Embryonic facial prominence (tissue), 1 donor: ENCODE data around the gene CHL1.
"Not testable (repeated sequence)": the region's sequence is repeated elsewhere in the genome, so short reads cannot be mapped to it uniquely, and the experiment has no call there.

Experiments
- DNase-seq: peaks from one replicate; pipeline ENCODE4 v3.0.0-alpha.2; 2016; ENCODE audit errors: extremely low spot score

The CHL1 gene

GRCh38 chr3:331881-332280 is 135.3 kb downstream of the CHL1 start:
- DNase-seq: no peak

GRCh38 chr3:332701-333100 is 136.1 kb downstream of the CHL1 start:
- DNase-seq: no peak

DNA sequence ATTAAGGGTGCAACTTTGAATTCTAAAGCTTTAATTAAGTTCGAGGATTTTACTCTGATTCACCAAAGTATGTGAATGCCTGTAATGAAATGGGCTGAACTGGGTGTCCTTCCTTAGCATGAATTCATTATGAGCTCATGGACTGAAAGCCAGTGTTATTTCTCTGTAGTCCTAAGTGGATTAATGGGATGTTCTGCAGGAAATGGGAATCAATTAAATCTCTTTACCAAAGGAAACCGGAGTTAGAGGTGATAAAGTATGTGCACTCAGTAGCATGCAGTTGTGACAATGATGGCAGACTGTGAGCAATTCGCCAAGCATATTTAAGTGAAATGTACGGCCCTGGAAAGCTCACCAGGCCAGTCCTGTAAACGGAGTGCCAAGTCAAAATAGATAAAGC is 138.7 kb downstream of the CHL1 start:
- no peak for DNase-seq

- no peak for DNase-seq
These were observed 142.8 kb downstream of the CHL1 start for GRCh38 chr3:339351-339750.

GRCh38 chr3:341998-342397 is 145.4 kb downstream of the CHL1 start:
- no peak for DNase-seq

- DNase-seq: no peak
These were observed 149.6 kb downstream of the CHL1 start for GRCh38 chr3:346186-346585.

- no peak for DNase-seq
These were observed 151.0 kb downstream of the CHL1 start for GRCh38 chr3:347581-347980.

DNA sequence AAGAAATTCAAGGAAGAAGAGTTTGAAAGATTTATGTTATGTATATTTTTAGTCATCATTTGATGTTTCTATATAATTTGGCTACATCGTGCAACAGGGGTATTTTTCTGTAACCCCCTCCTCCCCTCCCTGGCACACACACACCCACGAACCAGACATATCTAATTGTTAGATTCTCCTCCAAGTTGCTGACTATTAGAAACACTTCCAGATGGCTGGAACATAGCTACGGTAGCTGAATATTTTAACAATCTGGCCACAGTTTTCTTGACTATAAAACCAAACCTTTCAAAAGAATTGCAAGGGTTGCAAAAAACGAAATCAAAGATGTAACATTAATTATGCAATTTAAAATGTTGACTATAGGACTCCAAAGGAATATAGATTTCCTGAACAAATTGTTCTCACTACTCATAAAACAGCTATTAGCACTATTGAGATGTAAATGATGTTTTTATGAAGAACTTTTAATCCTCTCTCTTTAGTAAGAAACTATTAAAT is 154.4 kb downstream of the CHL1 start:
- DNase-seq: no peak

DNA sequence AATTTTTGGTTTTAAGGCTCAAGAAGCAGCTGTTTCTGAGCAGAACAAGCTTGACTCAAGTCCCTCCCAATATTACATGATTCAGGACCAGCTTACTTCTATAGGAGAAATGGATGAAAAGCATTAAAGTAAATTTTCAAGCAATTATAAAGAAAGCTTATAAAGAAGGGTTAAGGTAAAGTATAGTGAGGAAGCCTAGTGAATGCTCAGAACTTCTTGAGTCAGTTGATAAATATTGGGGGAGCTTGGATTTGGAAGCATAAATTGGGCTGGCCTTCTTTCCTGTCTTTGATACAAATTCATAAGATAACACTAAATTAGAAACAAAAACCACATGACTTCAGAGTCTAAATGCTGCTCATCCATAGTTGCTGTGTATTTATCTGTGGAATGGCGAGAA is 156.0 kb downstream of the CHL1 start:
- DNase-seq: no peak

DNA sequence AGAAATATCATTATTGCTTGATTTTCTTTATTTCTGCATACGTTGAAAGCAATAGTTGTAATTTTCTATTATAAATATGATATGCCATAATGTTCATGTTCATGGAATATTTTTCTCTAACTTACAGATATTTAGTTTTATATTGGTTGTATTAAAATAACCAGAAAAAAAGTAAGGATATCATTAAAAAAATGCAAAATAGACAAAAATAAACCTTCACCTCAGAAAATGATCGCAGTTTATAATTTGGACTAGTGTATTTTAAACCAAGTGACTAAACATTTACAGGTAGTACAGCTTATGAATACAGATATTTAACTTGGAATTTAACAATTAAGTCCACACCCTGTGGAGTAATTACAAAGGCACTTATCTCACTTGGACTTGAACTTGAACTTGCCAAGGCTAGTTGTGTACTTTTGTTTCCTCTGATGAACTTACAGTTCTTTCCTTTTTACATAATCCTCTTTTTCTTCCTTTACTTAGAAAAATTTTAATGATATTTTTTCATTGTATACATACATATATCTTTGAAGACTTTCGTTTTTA is 156.7 kb downstream of the CHL1 start:
- no peak for DNase-seq

DNA sequence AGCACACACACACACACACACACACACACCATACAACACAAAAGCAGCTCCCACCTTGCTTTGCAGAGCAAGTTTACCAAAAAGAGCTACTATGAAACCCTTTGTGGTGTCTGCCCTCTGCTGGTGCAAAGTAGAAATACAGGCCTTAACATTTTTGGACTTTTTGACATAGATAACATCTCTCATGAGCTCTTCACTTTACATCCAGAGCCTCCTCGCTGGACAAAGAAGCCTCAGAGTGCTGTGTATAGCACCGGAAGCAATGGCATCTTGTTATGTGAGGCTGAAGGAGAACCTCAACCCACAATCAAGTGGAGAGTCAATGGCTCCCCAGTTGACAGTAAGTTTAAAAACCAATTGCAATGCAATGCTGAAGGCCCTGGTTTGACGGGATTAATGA is 157.9 kb downstream of the CHL1 start:
- DNase-seq: no peak

GRCh38 chr3:355622-356021 is 159.1 kb downstream of the CHL1 start:
- no peak for DNase-seq

GRCh38 chr3:356952-357351 is 160.4 kb downstream of the CHL1 start:
- DNase-seq: no peak

DNA sequence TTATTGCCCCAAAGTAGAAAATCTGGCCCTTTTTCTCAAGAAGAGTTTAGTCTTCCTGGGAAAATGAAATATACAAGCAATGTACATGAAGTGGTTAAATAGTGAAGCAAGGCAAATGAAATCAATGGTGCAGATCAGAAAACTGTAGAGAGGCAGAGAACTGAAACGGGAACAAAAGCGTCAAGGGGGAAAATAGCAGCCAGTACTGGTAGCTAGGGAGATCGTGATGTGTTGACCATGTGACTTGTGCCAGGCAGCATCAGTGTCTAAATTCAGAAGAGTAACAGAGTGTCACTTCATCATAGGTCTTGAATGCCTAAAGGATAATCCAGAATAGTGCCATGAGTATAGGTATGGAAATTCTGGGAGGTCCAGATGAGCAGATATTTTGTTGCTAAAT is 163.1 kb downstream of the CHL1 start:
- no peak for DNase-seq

DNA sequence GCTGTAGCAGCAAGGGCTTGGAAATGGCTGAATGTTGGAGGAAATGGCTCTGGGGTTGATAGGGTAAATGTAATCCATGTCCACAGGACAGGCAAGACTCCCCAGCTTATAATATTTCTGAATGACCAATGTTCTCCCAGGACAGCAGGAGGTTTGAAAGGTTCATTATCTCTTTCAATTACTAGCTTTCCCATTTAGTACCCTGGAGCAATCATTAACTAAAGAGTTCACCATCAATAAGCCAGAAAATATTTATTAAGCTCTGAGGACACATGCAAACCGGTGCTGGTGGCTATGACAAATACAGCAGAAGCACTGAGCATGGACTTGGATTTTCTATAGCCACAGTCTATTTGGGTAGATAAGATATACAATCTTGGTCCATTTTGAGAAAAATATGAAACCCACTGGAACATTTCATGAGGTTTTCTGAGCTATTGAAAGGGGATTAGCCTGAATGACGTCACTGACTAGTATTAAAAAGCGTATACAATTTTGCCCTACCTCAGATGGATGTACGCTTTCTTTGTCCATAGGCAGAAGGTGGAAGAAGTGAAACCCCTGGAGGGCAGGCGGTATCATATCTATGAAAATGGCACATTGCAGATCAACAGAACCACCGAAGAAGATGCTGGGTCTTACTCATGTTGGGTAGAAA is 166.2 kb downstream of the CHL1 start:
- DNase-seq: no peak

GRCh38 chr3:364287-364686 is 167.7 kb downstream of the CHL1 start:
- DNase-seq: no peak

- DNase-seq: no peak
These were observed 168.7 kb downstream of the CHL1 start for GRCh38 chr3:365268-365667.

DNA sequence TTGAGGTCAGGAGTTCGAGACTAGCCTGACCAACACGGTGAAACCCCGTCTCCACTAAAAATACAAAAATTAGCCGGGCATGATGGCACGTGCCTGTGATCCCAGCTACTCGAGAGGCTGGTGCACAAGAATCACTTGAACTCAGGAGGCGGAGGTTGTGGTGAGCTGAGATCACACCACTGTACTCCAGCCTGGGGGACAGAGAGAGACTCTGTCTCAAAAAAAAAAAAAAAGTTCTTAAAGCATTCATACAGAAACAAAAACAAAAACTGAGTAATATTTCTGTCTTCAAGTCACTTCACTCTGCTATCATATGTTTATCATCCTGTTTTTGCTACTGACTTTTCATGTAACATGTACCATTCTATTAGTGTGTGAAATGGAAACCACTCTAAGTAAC is 169.7 kb downstream of the CHL1 start:
- not testable (repeated sequence) for DNase-seq

- DNase-seq: no peak
These were observed 176.7 kb downstream of the CHL1 start for GRCh38 chr3:373193-373779.

GRCh38 chr3:374459-374858 is 177.9 kb downstream of the CHL1 start:
- no peak for DNase-seq

DNA sequence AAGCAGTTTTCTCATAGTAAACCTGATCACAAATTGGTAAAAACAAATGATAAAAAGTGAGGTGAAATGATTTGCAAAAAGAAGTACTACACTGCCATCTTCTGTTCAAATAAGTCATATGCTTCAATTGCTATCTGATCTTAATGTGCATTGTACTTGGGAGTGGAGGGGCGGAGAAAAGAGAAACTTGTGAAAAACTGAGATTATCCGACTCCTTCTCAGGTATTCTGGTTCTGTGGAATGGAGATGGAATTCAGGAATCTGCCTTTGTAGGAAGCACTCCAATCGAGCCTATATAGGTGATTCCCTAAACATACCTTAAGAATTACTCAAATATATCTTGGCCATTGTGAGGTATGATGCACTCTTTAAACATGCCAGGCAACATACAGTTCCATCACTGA is 180.6 kb downstream of the CHL1 start:
- peak; percentile 27 for DNase-seq

DNA sequence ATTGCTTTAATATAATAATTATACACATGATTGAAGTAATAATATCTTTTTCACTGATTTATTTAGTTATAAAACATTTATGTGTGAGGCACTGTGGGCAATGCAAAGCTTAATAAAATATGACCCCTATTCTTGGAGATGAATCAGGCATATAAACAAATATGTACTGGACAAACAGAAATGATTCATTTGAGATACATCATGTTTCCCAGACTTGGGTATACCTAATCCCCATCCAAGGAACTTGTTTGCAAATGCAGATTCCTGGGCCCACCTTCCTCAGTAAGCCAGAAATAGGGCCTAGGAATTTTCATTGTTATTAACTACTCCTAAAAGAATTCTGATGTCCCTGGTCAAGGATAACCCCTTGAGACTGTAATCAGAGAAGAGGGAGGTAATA is 184.2 kb downstream of the CHL1 start:
- DNase-seq: no peak

- no peak for DNase-seq
These were observed 188.6 kb downstream of the CHL1 start for GRCh38 chr3:385151-385550.

- no peak for DNase-seq
These were observed 198.2 kb downstream of the CHL1 start for GRCh38 chr3:394775-395174.
